Upper lobe of right lung (tissue), 1 donor: Measurements from ENCODE around the gene MYO16. TPM values are rescaled to one million over a fixed set of nuclear protein-coding genes. Genes with fewer than 3 reads are reported as not detected.

Experiments used
- ATAC-seq: fragments of 200-7000 bp; cut with Tn5 transposase; one replicate; pipeline ENCODE4 v1.9.1; 2020; ENCODE audit warnings: mild to moderate bottlenecking, moderate library complexity
- DNase-seq: peaks from one replicate; pipeline ENCODE4 v3.0.0-alpha.2; 2020
- H3K27ac ChIP-seq: fragments of 200-600 bp; one replicate; pipeline ENCODE4 v1.8.0; 2022
- H3K27me3 ChIP-seq: fragments of 200-600 bp; one replicate; pipeline ENCODE4 v1.8.0; 2022; ENCODE audit warnings: mild to moderate bottlenecking
- H3K36me3 ChIP-seq: fragments of 200-600 bp; one replicate; pipeline ENCODE4 v1.8.0; 2022
- H3K4me1 ChIP-seq: fragments of 200-600 bp; one replicate; pipeline ENCODE4 v1.8.0; 2022
- H3K4me3 ChIP-seq: fragments of 200-600 bp; one replicate; pipeline ENCODE4 v1.8.0; 2022; ENCODE audit warnings: mild to moderate bottlenecking
- H3K9me3 ChIP-seq: fragments of 200-600 bp; one replicate; pipeline ENCODE4 v1.8.0; 2022
- intact Hi-C: fragments of 100-400 bp; cut with DNase I; formaldehyde crosslinking; loops from one replicate; pipeline ENCODE4 v1.11.0; 2022
- total RNA-seq: library from RNA; stranded (reverse); fragmentation: NEBNext Ultra II Directional; extraction: Animal tissue kit (Norgen Biotek cat#: 25700); gene quantifications from one replicate; pipeline ENCODE4 v1.2.1, GENCODE V29; 2021
- TF ChIP-seq, protein P1 (sequence below): fragments of 200-600 bp; IDR thresholded peaks from one replicate; pipeline ENCODE4 v1.8.0; 2022; ENCODE audit warnings: antibody characterized with exemption
- donor health status: DM: no; HTN: yes; CAD: no; lungs with severe emphysema.

MYO16 gene
- total RNA-seq, 1 donor from 2014 or later: 0.46 TPM

DNA sequence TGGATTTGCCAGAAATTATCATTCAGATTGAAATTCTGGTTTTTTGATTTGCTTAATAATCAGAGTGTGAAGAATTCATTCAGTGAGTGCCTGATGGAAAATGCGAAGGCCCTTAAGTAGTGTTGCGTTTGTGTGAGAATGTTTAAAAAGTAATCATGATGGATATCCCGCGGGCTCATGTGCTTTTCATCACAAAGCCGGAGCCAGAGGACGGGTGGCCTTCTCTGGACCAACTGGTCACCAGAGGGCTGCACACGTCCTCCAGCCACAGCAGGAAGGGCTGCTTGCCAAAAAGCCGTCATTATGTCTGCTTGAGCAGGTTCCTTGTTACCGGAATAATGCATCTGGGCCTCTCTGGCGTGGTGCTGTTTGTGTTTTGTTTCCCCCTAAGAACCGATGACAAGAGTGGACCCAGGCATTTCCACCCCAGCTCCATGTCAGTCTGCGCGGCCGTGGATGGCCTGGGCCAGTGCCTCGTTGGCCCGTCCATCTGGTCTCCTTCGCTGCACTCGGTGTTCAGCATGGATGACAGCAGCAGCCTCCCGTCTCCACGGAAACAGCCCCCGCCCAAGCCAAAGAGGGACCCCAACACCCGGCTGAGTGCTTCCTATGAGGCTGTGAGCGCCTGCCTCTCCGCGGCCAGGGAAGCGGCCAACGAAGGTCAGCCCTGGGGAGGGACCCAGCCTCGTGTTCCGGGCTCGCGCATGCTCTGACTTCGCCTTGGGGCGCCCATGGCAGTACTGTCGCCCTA, 497.7 kb downstream of the MYO16 start:
- no peaks in the 10 kb centered on the region for H3K27me3 ChIP-seq
- no peak overlapping the region for H3K4me3 ChIP-seq
- no peak for ATAC-seq
- TF ChIP-seq, protein P1, sequence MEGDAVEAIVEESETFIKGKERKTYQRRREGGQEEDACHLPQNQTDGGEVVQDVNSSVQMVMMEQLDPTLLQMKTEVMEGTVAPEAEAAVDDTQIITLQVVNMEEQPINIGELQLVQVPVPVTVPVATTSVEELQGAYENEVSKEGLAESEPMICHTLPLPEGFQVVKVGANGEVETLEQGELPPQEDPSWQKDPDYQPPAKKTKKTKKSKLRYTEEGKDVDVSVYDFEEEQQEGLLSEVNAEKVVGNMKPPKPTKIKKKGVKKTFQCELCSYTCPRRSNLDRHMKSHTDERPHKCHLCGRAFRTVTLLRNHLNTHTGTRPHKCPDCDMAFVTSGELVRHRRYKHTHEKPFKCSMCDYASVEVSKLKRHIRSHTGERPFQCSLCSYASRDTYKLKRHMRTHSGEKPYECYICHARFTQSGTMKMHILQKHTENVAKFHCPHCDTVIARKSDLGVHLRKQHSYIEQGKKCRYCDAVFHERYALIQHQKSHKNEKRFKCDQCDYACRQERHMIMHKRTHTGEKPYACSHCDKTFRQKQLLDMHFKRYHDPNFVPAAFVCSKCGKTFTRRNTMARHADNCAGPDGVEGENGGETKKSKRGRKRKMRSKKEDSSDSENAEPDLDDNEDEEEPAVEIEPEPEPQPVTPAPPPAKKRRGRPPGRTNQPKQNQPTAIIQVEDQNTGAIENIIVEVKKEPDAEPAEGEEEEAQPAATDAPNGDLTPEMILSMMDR: no peak
- DNase-seq: no peak
- H3K9me3 ChIP-seq: no peaks in the 10 kb centered on the region
- H3K4me1 ChIP-seq: peaks cover 5% of the 10 kb centered on the region
- intact Hi-C loops: no loop called here
- H3K27ac ChIP-seq: no peak overlapping the region
- H3K36me3 ChIP-seq: no peaks in the 10 kb centered on the region

DNA sequence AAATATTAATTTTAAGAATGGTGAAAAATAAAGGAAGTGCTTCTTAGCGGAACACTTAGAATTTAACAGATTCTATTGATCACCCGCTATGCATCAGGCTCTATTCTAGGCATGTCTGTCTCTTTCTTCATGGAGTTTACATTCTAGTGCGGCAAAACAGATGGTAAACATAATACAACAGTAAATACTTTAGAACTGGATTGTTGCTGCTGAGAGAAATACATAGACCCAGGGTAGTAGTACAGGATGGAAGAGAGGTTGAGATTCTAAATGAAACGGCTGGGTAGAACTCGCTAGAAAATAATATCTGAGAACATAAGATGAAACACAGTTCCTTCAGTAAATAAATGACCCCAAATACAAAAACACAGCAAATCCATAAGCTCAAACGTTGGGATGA, 498.7 kb downstream of the MYO16 start:
- intact Hi-C loops: no loop called here
- TF ChIP-seq, protein P1: no peak
- no peak for DNase-seq

GRCh38 chr13:109130093-109130835, 500.9 kb downstream of the MYO16 start:
- H3K27me3 ChIP-seq: no peaks in the 10 kb centered on the region
- peaks cover 5% of the 10 kb centered on the region for H3K4me1 ChIP-seq
- TF ChIP-seq, protein P1: no peak
- H3K27ac ChIP-seq: no peak overlapping the region
- H3K4me3 ChIP-seq: no peak overlapping the region
- no peaks in the 10 kb centered on the region for H3K9me3 ChIP-seq
- ATAC-seq (no peak), DNase-seq (no peak)
- H3K36me3 ChIP-seq: no peaks in the 10 kb centered on the region
- intact Hi-C loops: no loop called here

More for the DNA sequence above, 498.7 kb downstream of the MYO16 start:
- H3K36me3 ChIP-seq: no peaks in the 10 kb centered on the region
- no peak for ATAC-seq
- no peaks in the 10 kb centered on the region for H3K27me3 ChIP-seq
- H3K9me3 ChIP-seq: no peaks in the 10 kb centered on the region
- H3K27ac ChIP-seq: no peak overlapping the region
- no peak overlapping the region for H3K4me3 ChIP-seq
- peaks cover 5% of the 10 kb centered on the region for H3K4me1 ChIP-seq

DNA sequence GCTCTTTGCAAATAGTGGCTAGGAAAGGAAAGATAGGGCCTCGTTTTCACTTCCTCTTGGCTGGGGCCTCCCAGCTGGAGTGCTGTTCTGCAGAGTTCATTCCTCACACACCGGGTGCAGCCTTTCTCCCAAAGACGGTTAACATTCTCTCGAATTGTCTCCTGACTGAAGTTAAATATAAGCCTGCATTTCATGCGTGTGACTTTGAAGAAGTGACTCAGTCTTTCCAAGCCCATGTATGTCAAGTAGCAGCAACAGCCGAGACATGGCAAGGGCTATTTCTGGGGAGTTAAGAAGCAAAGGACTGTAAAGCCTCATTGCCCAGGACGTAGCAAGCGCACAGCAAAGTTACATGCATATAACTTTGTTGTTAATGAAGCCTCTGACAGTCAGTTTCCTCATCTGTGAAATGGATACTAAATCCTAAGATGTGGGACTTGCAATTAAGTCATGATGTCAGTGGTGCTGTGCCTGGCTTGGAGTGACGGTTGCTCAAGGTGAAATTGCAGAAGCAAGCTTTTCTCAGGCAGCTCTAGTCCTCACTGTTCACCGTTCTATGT, 502.4 kb downstream of the MYO16 start:
- intact Hi-C loops: no loop called here
- peak; percentile 69 for ATAC-seq
- TF ChIP-seq, protein P1: no peak

GRCh38 chr13:109135018-109135417, 505.6 kb downstream of the MYO16 start:
- Histone ChIP-seq H3K36me3 (no peaks in the 10 kb centered on the region), H3K27ac (no peak overlapping the region), H3K4me3 (no peak overlapping the region), H3K9me3 (no peaks in the 10 kb centered on the region), H3K4me1 (peaks cover 5% of the 10 kb centered on the region), H3K27me3 (peaks cover 3% of the 10 kb centered on the region)
- TF ChIP-seq, protein P1: no peak
- DNase-seq (no peak), ATAC-seq (no peak)
- intact Hi-C loops: no loop called here

More for the DNA sequence above, 502.4 kb downstream of the MYO16 start:
- Histone ChIP-seq H3K4me3 (no peak overlapping the region), H3K9me3 (no peaks in the 10 kb centered on the region), H3K27ac (no peak overlapping the region), H3K36me3 (no peaks in the 10 kb centered on the region), H3K4me1 (peaks cover 5% of the 10 kb centered on the region), H3K27me3 (no peaks in the 10 kb centered on the region)
- DNase-seq: no peak
